Activated CD4-positive, alpha-beta T cell treated with anti-CD3 and anti-CD28 coated beads, Interleukin-10, Interleukin-2, amounts not matched to agents 100 ng/mL and 50 ng/mL, durations not matched to agents 16 hours and 8 hours (primary cell): ENCODE measurements around the gene STX5.
"Not testable (repeated sequence)": the region's sequence is repeated elsewhere in the genome, so short reads cannot be mapped to it uniquely, and the experiment has no call there.

Experiments
- DNase-seq: peaks from one replicate; pipeline ENCODE4 v3.0.0-alpha.2; 2020

Gene STX5

DNA sequence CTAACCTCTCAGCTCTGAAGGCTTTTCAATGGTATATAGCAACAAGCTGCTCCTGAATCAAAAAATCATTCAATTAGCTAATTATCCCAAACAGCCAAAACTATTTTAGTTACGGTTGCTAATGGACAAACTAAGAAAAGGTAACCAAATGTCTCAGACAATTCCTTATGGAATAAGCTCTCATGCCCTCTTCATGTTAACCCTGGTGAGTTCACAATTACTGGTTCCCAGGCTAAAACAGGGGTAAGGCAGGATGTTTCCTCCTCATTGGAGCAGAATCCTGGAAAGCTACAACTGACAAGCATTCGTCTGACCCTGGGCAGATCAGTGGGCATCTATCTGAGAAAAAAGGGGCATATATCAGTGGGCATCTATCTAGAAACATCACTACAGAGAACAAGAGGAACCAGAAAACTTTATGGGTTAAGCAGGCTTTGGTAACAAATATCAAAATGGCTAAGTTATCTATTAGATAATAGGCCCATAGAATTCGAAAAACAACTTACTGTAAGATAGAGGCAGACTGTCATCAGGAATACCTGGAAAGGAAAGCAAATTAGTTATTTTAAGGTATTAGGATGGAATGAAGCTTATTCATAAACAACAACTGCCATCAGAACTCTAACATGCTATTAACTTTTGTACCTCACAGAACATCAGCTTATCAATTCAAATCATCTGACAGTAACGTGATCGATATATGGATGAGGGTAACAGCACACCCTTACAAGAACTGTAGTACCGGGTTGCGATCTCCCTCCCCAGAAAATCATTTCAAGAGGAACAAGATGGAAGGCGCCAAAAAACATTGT lies 22.4 kb upstream of the STX5 start:
- DNase-seq: peak; percentile 54

DNA sequence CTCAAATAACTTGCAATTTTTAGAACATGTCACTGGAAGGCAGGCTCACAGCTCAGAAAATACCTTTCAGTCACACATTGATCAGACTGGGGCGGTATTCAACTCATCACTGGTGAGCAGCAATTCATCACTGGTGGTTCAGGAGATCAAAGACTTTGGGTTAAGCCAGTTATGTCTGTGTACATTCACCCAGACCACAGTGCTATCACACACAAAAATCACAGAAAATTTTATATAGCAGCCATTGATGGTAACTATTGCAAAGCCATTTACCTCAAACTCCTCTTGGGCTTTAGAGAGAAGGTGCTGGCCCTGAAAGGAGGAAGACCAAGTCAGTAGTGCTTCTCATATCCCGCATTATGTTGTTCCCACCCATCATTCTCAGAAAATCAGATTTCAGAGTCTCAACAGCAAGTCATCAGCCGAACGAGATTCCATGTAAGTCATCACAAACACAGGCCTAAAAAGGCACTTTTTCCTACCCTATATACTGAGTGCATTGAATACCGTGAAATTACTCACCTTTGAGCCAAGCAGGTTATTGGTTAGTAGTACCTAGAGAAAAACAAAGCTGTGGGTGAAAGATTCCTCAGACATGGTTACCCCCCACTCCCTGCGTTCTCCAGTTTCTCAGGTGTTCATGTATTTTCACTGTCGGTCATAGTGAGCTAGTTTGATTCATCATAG lies 21.6 kb upstream of the STX5 start:
- peak; percentile 52 for DNase-seq

DNA sequence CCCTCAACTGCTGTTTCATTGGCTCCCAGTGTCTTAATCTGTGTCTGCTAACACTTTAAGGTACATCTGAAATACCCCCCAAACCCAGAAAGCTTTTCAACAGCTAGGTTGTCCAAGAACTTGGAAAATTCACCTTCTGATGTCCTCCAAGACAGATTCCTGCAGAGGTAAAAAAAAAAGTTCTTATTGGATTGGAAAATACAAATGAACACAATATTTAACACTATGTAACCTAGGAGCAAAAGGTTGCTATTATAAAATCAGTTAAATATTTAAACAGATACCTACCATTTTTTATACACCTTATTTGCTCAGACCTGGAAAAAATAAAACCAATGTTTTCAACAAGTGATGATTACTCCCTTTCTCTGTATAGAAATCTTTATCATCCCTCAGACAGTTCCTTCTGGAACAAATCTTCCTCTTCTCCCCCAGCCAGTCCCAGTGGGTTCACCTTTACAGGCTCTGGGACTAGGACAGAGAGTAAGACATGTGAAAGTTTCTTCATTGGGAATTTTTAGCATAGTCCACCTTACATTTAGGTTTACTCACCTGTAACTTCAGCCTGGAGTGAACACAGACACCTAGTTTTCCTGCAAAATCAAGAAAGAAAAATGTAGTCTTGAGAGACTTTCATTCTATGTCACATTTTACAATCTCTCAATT lies 20.8 kb upstream of the STX5 start:
- DNase-seq: peak; percentile 15

DNA sequence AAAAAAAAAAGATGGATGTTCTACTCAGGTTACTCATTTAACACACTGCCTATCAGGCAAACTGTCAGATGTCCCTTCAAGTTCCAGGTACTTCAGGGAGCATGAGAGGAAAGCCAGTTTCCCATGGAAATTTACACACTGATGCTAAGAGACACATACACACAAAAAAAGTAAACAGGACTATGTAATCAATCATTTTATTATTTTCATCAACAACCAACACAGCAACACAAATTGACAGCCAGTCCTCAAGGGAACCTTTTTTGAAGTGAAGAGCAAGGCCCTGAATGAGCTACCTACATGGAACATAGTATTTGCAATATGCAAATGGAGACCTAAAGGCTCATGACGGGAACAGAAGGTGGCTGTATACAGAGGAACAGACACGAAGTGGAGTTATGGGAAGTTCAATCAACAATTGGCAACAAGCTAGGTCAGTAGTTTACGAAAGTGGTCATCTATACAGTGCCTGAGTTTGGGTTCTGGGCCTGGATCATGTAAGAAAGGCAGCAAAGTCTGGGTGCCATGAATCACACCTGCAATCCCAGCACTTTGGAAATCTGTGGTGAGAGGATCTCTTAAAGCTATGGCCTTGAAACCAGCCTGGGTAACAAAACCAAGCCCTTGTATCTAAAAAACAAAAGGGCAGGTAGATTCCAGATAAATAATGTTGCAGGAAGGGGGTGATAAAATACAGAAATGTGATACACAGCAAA lies 20.1 kb upstream of the STX5 start:
- no peak for DNase-seq

DNA sequence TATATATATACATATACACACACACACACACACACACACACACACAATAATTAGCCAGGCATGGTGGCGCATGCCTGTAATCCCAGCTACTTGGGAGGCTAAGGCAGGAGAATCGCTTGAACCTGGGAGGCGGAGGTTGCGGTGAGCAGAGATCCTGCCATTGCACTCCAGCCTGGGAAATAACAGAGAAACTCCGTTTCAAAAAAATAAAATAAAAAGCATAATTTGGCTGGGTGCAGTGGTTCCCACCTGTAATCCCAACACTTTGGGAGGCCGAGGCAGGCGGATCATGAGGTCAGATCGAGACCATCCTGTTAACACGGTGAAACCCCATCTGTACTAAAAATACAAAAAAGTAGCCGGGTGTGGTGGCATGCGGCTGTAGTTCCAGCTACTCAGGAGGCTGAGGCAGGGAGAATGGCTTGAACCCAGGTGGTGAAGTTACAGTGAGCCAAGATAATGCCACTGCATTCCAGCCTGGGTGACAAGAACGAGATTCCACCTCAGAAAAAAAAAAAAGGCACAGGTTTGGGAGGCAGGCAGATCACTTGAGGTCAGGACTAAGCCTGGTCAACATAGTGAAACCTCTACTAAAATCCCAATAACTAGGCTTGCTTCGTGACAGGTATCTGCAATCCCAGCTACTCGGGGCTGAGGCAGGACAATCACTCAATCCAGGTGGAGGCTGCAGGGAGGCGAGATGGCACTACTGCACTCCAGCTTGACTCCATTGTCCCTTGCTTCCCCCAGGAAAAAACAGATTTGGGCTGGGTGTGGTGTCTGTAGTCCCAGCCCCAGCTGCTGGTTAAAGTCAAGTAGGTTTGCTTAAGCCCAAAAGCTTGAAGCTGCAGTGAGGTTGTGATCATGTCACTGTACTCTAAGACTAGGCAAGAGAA lies 19.3 kb upstream of the STX5 start:
- DNase-seq: peak; percentile 68

DNA sequence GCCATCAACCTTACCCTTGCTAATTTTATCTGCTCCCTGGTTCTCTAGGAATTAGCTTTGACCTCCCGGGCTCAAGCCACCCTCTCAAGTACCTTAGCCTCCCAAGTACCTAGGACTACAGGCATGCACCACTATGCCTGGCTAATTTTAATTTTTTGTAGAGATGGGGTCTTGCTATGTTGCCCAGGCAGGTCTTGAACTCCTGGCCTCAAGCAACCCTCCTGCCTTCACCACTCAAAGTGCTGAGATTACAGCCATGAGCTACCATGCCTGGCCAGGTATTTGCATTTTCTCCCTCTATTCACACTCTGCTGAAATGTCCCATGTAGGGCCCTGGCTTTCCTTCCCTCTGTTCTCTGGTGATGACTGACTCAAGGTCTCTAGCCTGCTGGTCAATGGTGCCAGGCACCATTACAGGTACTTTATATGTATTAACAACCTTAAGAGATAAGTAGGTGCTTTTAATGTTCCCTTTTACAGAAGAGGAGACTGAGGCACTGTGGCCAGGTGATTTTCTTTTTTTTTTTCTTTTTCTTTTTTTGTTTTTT lies 16.0 kb upstream of the STX5 start:
- no peak for DNase-seq

DNA sequence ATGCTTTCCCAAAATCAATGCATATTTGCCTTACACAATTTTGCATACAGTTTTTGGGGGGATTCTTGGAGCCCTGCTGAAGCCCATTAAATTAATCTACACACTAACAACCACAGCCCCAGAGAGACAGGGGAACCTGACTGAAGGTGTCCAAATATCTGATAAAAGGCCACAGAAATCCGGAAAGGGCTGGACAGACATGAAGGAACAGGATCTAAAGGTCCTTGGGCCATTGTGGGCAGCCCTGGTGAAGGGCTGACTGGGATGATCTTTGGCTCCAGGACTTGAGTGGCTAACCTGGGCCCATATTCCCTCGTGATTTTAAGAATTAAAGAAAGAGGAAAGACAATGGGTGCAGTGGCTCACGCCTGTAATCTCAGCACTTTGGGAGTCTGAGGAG lies 14.3 kb upstream of the STX5 start:
- no peak for DNase-seq

DNA sequence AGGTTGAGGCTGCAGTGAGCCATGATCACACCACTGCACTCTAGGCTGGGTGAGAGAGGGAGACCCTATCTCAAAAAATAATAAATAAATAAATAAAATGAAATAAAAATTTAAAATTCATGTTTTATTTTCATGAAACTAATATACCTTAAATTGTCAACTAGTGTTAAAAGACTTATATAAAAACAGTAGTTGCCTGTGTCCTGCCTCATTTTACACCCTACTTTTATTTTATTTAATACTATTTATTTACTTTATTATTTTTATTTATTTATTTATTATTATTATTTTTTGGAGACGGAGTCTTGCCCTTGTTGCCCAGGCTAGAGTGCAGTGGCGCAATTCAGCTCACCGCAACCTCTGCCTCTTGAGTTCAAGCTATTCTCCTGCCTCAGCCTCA lies 12.3 kb upstream of the STX5 start:
- no peak for DNase-seq

DNA sequence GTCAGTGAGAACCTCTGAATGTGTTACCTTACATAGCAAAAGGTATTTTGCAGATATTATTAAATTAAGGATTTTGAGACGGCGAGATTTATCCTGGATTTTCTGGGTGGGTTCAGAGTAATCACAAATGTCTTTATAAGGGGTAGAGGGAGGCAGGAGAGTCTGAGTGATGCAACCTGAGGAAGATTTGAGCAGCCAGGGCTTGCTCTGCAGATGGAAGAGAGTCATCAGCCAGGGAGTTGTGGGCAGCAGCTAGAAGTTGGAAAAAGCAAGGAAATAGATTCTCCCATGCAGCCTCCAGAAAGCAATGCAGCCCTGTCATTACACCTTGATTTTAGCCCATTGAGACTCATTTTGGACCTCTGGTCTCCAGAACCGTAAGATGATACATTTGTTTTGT lies 11.6 kb upstream of the STX5 start:
- DNase-seq: no peak

DNA sequence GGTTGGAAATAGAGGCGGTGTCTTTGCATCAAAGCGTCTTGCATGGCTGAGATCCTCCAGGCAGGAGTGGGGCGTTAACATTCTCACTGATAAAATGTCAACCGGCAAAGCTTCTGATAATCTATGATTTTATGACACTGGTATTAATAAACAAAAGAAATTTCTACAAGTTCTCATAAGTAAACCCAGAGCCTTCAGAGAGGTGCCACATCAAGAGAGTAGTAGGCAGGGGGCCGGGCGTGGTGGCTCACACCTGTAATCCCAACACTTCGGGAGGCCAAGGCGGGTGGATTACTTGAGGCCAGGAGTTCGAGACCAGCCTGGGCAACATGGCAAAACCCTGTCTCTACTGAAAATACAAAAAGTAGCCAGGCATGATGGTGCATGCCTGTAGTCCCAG lies 11.0 kb upstream of the STX5 start:
- not testable (repeated sequence) for DNase-seq

DNA sequence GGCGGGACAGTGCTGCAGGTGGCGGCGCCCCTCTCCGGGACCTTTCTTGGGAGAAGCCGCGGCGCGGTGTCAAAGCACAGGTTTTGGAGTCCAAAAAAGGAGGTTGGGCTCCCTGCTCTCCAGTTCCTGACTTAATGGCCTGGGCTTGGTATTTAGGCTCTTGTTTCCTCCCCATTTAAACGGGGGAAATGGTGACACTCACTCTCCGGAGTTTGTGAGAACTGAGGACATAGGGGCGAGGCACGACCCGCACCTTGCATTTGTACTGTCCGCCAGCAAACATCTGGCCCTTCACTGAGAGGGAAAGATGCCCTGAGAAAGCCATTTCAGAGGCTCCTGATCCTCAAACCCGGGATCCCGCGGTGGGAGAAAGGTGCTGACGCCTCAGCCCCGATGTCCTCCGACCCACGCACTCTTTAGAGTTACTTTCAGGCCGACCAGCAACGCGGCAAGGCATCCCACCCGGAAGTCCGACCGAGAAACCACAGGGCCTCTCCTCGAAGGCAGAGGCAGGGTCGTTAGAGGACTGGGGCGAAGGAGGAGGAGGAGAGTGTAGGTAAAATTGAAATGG lies 10.4 kb upstream of the STX5 start:
- DNase-seq: peak; percentile 61

DNA sequence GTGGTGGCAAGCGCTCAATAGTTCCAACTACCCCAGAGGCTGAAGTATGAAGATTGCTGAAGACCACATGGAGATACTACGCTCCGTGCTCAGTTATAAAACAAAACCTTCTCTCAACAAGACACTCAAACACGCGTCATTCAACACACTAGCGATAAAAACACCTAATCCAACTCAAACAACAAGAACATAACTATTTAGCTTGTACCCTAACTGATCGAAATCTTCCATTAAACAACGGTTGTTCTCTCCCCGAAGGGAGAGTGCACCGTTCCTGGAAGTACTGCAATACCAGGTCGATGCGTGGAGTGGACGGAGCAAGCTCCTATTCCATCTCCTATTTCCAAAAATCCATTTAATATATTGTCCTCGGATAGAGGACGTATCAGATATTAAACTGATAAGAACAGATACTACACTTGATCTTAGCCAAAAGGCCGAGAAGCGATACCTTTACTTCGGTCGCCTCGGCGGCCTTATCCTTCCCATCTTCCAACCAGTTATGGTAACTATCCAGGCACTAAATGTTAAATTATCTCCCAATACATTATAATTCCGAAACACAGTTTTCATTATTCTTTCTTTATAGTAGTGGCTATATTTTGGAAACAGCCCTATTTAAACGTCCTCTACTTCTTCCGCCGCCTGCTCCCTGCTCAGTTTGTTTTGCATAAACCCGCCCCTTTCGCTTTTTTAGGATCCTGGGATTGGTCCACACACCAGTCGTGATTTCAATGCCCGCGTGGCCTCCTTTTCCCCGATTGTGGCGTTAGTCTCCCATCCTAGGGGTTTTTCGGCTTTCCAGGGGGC lies 9.7 kb upstream of the STX5 start:
- peak; percentile 98 for DNase-seq

DNA sequence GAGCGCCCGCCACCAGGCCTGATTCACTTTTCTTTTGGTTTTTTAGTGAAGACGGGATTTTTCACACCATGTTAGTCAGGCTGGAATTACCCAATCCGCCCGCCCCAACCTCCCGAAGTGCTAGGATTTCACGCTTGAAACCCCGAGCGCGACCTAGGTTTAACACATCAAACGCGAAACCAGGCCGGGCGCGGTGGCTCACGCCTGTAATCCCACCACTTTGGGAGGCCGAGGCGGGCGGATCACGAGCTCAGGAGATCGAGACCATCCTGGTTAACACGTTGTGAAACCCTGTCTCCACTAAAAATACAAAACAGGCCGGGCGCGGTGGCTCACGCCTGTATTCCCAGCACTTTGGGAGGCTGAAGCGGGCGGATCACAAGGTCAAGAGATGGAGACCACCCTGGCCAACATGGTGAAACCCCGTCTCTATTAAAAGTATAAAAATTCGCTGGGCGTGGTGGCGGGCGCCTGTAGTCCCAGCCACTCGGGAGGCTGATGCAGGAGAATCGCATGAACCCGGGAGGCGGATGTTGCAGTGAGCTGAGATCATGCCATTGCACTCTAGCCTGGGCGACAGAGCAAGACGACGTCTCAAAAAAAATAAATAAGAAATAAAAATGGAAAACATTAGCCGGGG lies 9.0 kb upstream of the STX5 start:
- DNase-seq: not testable (repeated sequence)

DNA sequence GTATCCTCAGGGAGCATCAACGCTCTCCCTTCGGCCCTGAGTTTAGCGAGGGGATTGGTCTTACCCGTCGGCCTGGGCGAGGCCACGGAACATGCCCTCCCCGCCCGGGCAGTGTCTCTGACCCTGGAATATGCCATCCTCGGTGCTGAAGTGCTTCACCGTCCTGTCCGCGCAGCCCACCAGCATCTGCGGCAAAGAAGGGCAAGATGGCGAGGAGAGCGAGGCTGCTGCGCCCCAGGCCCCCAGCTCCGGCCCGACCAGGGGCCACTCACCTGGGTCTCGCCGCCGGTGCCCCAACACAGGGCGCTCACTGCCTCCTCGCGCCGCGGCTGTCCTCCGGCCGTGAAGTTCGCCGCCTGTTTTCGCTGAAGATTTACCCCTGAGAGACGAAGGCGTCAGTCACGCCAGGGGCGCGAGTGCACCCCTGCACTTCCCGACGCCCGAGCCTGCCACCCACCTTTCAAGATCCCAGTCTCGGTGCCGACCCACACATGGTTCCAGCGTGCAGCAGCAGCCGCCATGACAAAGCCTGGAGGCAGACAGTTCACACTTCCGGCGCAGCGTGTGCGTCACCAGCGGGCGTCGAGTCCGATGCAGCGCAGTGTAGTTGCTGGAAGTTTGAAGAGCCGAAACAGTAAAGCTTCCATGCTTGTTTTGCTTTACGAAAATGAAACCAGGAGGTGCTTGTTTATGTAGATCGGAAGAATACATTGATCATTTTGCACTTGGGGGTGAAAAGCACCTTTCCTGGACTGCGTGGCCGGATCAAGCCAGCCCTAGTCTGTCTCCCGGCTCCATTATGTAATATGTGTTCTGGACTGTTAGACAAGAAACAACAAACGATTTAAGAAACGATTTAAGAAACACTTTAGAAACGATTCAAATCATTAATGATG lies 7.4 kb upstream of the STX5 start, which contains the start of gene WDR74:
Gene WDR74 (minus strand): TSS at position 541 of the 896 bp plus-strand sequence. CDS start 20 bp downstream, at position 521.
- peak; percentile 97 for DNase-seq

DNA sequence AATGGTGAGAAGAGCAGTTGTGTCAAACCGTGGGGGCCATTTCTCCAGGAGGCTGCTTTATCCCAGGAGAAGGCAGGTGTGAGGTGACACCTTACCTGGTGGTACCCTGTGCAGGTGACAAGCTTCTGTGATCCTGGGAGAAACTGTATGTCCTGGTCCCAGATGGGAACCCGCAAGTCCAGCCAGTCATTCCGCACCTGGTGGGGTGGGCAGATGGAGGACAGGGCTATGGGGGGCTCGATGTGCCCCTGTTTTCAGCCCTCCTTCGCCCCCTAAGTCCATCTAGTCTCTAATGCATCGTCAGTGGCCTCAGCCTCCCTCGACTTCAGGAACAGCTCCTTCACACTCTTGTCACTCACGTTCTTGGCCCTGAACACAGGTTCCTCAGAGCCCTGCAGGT lies 3.5 kb upstream of the STX5 start:
- DNase-seq: no peak

DNA sequence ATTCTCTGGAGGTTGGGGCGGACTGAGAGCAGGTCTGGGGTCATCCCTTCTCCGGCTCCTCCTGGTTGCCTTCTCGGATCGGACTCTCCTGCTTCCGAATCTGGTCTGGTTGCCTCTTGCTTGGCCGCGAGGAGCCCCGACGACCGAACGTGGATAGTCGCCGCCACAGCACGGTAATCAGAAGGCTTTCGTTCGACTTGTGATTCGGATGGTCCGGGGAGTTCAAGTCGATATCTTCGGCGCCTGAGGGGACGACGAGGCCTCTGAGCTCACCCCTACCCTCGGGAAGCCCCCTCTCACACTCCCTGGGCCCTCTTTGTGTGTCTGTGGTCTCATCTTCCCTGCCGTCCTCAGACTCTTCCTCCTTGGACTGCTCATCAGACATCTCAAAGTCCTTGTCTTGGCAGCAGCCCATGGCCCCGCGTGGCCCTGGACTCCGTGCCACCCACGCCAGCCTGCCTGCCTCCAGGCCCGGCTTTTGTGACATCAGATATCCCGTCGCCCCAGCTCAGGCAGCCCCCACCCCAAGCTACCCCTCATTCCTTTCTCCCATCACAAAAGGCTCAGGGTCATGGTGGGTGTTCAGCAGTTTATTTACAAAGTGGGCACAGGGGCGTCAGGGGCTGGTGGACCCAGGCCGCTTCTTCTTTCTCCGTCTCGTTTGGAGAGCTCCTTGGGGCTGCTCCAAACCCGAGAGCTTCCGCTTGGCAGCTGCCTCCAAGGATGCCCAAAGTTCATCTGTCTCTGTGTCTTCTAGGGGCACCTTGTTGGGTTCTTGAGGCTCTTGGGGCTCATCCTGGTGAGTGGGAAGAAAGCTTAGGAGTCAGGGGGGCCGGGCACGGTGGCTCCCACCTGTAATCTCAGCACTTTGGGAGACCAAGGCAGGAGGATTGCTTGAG lies 734 bp upstream of the STX5 start, which contains the start of gene TEX54:
Gene TEX54 (minus strand): TSS at position 506 of the 899 bp plus-strand sequence.
- DNase-seq: no peak

DNA sequence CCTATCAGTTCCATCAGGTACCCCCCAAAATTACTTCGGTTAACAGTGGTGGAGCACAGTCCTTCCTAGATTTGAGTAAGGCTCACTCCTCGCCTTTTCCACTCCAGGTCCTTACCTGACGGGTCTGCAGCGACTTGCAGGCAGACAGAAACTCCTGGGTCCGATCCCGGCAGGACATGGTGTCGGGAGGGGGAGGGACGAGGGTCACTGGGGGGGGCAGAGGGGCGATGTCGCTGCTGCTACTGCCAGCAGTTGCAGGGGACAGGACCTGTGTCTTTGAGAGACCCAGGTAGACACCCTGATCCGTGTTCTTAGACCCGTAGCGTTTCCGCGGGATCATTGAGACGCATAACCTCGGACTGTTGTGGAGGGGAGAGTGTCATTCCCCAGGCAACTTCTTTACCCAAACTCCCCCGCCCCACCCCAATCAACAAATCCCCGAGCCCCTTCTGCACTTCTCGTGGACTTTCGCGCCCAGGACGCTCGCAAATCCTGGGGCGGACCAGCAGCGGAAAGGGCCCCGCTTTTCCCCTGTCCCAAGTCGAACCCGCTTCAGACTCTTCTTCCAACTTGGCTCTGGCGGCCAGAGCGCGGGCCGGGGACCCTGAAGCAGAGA lies 839 bp downstream of the STX5 start:
- no peak for DNase-seq
